GM12873 (cell line): ENCODE results near the gene KLHL14.

Experiments used
- CTCF ChIP-seq: IDR thresholded peaks from 2 replicates; pipeline ENCODE4 v1.5.1; 2012; ENCODE audit warnings: low read depth, mild to moderate bottlenecking, moderate library complexity, low read length, control low read depth; ENCODE audit not compliant: insufficient read depth; ENCODE audit errors: missing control alignments

The KLHL14 gene

GRCh38 chr18:32754508-32755263 is 18.1 kb downstream of the KLHL14 start:
- no peak for TF ChIP-seq CTCF

GRCh38 chr18:32753656-32754260 is 19.1 kb downstream of the KLHL14 start:
- no peak for TF ChIP-seq CTCF

- no peak for TF ChIP-seq CTCF
Measured at GRCh38 chr18:32750328-32750727, 22.5 kb downstream of the KLHL14 start.

- no peak for TF ChIP-seq CTCF
Measured at GRCh38 chr18:32749809-32750208, 23.0 kb downstream of the KLHL14 start.

- no peak for TF ChIP-seq CTCF
Measured at GRCh38 chr18:32742579-32742978, 30.2 kb downstream of the KLHL14 start.

GRCh38 chr18:32735781-32736180 is 37.0 kb downstream of the KLHL14 start:
- TF ChIP-seq CTCF, result no peak

- TF ChIP-seq CTCF, result no peak
Measured at GRCh38 chr18:32734442-32734841, 38.4 kb downstream of the KLHL14 start.
